Nephron progenitor cell (in vitro differentiated cells): ENCODE measurements around the gene JMJD7.
A peak's percentile ranks its signal among the peaks of the same experiment; 100 is the strongest.

ENCODE experiments used
- DNase-seq: peaks from one replicate; pipeline ENCODE4 v3.0.0; 2021
- H3K27ac Mint-ChIP-seq: 2 replicates; pipeline ENCODE4 v1.8.0; 2021; ENCODE audit warnings: mild to moderate bottlenecking, moderate library complexity, mixed read lengths
- H3K27me3 Mint-ChIP-seq: 2 replicates; pipeline ENCODE4 v1.8.0; 2021; ENCODE audit warnings: mild to moderate bottlenecking, low read depth, mixed read lengths; ENCODE audit not compliant: poor library complexity
- H3K36me3 Mint-ChIP-seq: 2 replicates; pipeline ENCODE4 v1.8.0; 2021; ENCODE audit warnings: low read depth, mixed read lengths
- H3K4me1 Mint-ChIP-seq: 2 replicates; pipeline ENCODE4 v1.8.0; 2021; ENCODE audit warnings: mixed read lengths
- H3K4me3 Mint-ChIP-seq: 2 replicates; pipeline ENCODE4 v1.8.0; 2021; ENCODE audit warnings: mild to moderate bottlenecking, moderate library complexity, mixed read lengths
- H3K9me3 Mint-ChIP-seq: 2 replicates; pipeline ENCODE4 v1.8.0; 2021; ENCODE audit warnings: mild to moderate bottlenecking, moderate library complexity, mixed read lengths
- CTCF ChIP-seq: fragments of 200-600 bp; sonication (generic); IDR thresholded peaks from 2 replicates; pipeline ENCODE4 v1.5.0; 2021; ENCODE audit warnings: antibody characterized with exemption

JMJD7 gene

GRCh38 chr15:41860049-41860828, 32.3 kb downstream of the JMJD7 start:
- Mint-ChIP-seq H3K4me1 (peaks cover 77% of the 10 kb centered on the region), H3K36me3 (no peaks in the 10 kb centered on the region), H3K9me3 (no peaks in the 10 kb centered on the region), H3K27me3 (peaks cover 9% of the 10 kb centered on the region), H3K4me3 (no peak overlapping the region), H3K27ac (peak overlapping the region; percentile 13)
- peak; percentile 39 for DNase-seq
- no peak for TF ChIP-seq CTCF

GRCh38 chr15:41861736-41862356, 34.0 kb downstream of the JMJD7 start:
- TF ChIP-seq CTCF = no peak
- no peaks in the 10 kb centered on the region for H3K36me3 Mint-ChIP-seq
- no peaks in the 10 kb centered on the region for H3K9me3 Mint-ChIP-seq
- DNase-seq = no peak
- no peak overlapping the region for H3K4me3 Mint-ChIP-seq
- H3K27me3 Mint-ChIP-seq = peaks cover 9% of the 10 kb centered on the region
- H3K4me1 Mint-ChIP-seq = peaks cover 74% of the 10 kb centered on the region
- H3K27ac Mint-ChIP-seq = no peak overlapping the region

- H3K4me1 Mint-ChIP-seq = peaks cover 78% of the 10 kb centered on the region
- DNase-seq = no peak
- H3K4me3 Mint-ChIP-seq = no peak overlapping the region
- no peaks in the 10 kb centered on the region for H3K36me3 Mint-ChIP-seq
- no peak for TF ChIP-seq CTCF
- H3K27me3 Mint-ChIP-seq = peaks cover 7% of the 10 kb centered on the region
- H3K27ac Mint-ChIP-seq = peak overlapping the region; percentile 89
- no peaks in the 10 kb centered on the region for H3K9me3 Mint-ChIP-seq
Measured at GRCh38 chr15:41862515-41863116, 34.7 kb downstream of the JMJD7 start.

GRCh38 chr15:41865490-41866055, 37.7 kb downstream of the JMJD7 start:
- no peaks in the 10 kb centered on the region for H3K36me3 Mint-ChIP-seq
- peaks cover 69% of the 10 kb centered on the region for H3K4me1 Mint-ChIP-seq
- H3K4me3 Mint-ChIP-seq = no peak overlapping the region
- DNase-seq = no peak
- H3K9me3 Mint-ChIP-seq = no peaks in the 10 kb centered on the region
- no peak overlapping the region for H3K27ac Mint-ChIP-seq
- TF ChIP-seq CTCF = no peak
- peaks cover 5% of the 10 kb centered on the region for H3K27me3 Mint-ChIP-seq

GRCh38 chr15:41866263-41866703, 38.4 kb downstream of the JMJD7 start:
- peak; percentile 65 for DNase-seq
- Mint-ChIP-seq H3K4me1 (peaks cover 69% of the 10 kb centered on the region), H3K27me3 (peaks cover 5% of the 10 kb centered on the region)

More at GRCh38 chr15:41866263-41866703, 38.4 kb downstream of the JMJD7 start:
- no peak overlapping the region for H3K27ac Mint-ChIP-seq
- H3K9me3 Mint-ChIP-seq = no peaks in the 10 kb centered on the region
- no peaks in the 10 kb centered on the region for H3K36me3 Mint-ChIP-seq
- H3K4me3 Mint-ChIP-seq = no peak overlapping the region
- no peak for TF ChIP-seq CTCF
